DOHH2 (cell line): ENCODE data around the gene NT5C1B.

Experiments
- EZH2phosphoT487 ChIP-seq: fragments of 200-600 bp; sonication (generic); IDR thresholded peaks from 2 replicates; pipeline ENCODE4 v1.6.1; 2017; ENCODE audit warnings: borderline replicate concordance, mild to moderate bottlenecking, antibody characterized with exemption, low read length, moderate library complexity, mixed read lengths
- TF ChIP-seq, protein P1 (sequence below): fragments of 200-600 bp; sonication (generic); IDR thresholded peaks from one replicate; pipeline ENCODE4 v1.5.1; 2014; ENCODE audit warnings: antibody characterized with exemption, mild to moderate bottlenecking, low read depth, low read length; ENCODE audit not compliant: poor library complexity, severe bottlenecking

DNA sequence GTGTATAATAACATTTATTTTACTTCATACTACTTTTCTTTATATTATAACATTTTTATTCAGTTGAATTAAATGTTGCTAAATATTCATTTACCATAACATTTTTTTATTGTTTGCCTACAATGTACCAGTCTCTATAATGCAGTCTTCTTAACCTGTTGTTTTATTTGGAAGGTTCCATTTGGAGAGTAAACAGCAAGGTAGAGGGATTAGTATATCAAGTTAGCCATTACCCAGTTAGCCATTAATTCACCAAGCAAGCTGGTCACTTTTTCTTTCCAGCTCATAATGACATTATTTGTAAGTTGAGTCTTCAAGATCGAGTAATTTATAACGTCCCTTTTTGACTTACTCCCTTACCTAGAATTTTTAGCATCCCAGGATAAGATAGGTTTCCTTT lies 29.7 kb upstream of the NT5C1B start:
- TF ChIP-seq, protein P1, sequence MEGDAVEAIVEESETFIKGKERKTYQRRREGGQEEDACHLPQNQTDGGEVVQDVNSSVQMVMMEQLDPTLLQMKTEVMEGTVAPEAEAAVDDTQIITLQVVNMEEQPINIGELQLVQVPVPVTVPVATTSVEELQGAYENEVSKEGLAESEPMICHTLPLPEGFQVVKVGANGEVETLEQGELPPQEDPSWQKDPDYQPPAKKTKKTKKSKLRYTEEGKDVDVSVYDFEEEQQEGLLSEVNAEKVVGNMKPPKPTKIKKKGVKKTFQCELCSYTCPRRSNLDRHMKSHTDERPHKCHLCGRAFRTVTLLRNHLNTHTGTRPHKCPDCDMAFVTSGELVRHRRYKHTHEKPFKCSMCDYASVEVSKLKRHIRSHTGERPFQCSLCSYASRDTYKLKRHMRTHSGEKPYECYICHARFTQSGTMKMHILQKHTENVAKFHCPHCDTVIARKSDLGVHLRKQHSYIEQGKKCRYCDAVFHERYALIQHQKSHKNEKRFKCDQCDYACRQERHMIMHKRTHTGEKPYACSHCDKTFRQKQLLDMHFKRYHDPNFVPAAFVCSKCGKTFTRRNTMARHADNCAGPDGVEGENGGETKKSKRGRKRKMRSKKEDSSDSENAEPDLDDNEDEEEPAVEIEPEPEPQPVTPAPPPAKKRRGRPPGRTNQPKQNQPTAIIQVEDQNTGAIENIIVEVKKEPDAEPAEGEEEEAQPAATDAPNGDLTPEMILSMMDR, result no peak
- no peak for TF ChIP-seq EZH2phosphoT487
